ENCODE data around the gene GBX1.

Gene GBX1

DNA sequence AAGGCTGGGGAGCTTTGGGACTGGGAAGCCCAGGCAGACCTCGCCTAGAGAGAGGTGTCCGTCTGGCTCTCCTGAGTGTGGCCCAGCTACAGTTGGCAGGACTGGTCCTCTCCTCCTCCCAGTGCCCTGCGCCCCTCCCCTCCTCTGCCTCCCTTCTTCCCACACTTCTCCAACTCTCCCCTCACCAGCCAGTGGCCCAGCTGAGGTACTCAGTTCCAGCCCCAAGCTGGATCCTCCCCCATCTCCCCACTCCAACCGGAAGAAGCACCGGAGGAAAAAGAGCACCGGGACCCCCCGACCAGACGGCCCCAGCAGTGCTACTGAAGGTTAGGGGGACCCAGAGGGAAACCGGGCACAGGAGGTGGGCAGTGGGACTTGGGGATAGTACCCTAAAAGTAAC, 27.7 kb downstream of the GBX1 start:
- DNase-seq (ENCODE audit: low read depth in 2 of 2): no peak

DNA sequence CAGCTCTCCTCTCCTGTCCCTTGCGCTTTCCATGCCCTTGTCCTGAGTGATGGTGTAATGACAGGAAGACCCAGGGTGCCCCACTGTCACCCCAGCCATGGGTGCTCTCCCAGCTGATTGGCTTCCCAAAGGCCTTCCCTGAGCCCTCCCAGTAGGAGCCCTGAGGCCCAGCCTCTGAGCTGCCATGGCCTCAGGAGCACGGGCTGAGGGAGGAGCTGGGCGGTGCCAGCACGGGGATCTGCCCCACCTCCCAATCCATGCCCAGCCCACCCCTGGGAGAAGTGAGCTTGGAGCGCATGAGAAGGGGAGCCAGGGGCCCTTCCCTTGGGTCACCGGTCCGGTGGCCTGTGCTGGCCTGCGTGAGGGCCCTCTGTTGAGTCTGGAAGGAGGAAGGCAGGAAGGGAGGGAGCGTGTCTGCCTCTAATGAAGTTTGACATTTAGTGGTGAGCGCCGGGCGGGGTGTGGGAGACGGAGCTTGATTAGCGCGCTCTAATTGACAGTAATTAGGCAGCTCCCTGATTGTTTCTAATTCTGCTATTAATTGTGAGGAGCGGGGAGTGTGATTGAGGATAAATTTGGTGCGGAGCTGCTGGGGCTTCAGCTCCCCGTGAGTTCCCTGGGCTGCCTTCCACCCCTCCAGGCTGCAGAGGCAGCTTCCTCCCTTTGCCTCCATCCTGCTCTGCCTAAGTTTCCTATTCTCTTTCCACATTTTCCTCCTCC, 28.3 kb downstream of the GBX1 start:
- no peak for DNase-seq (ENCODE audit: low read depth in 2 of 2)

DNA sequence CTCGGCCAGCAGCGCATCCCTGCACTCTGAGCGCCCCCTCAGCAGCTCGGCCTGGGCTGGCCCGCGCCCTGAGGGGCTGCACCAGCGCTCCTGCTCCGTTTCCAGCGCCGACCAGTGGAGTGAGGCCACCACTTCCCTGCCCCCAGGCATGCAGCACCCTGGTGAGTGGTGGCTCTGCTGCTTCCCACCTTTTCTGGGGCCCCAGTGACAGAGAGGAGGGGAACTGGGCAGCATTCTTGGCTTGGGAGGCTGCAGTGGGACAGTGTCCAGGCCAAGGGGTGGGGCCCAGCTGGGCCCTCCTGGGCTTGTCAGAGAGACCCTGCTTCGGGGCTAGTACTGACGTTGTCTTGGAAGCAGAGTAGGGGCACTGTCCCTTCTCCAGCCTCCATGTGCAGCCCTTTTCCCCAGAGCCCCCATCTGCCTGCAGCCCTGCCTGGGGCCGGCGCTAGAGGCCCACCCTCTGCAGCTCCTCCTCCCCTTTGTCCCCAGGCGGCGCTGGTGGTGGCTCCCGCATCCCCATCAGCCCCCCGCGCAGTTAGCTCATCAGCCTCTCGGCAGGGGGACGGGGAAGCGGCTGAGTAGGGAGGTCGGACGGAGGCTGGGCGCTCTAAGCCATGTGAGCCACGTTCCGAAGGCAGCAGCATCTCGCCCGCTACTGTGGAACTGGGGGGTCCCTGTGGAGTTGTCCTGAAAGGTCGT, 29.2 kb downstream of the GBX1 start:
- DNase-seq (ENCODE audit: low read depth in 2 of 2): no peak

DNA sequence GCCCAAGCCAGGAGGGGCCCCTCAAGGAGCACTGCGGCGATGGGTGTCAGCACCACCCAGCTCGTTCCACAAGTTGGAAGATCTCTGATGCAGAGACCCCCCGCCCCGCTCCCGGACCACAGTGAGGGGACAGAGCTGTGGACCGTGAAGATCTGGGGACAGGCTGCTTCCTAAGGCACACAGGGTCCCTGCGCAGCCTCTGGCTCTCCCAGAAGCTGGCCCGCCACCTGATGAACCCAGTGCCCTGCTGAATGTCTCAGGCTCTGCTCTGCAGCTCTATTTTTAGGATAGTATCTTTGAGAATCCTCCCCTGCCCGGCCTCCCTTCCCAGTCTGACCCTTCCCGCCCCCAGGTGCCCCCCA, 29.7 kb downstream of the GBX1 start:
- no peak for DNase-seq (ENCODE audit: low read depth in 2 of 2)

DNA sequence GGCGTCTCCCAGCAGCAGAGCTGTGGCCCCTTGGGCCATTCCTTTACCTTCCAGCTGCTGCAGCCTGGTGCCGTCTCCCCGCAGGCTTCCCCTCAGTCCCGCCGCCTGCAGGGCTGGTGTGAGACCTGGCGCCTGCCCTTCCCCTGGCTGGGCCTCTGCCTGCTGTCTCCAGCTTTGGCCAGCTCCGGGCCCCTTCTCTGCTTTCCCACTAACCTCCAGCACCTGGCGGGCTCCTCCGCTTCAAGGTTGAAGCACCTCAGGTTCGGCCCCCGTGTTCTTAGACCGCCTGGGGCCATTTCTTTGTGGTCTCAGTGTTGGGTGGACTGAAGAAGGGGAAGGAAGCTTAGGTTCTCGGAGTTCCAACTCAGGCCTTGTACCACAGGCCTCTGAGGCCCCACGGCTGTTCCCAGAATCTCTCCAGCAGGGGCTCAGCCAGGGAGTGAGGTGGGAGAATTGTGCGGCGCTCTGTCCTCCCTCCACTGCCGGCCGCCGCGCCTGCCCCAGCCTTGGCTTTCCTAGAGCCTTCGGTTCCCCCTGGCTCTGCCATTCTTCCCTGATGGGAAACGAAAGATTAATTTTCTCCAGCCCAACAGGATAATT, 30.3 kb downstream of the GBX1 start:
- no peak for DNase-seq (ENCODE audit: low read depth in 2 of 2)

DNA sequence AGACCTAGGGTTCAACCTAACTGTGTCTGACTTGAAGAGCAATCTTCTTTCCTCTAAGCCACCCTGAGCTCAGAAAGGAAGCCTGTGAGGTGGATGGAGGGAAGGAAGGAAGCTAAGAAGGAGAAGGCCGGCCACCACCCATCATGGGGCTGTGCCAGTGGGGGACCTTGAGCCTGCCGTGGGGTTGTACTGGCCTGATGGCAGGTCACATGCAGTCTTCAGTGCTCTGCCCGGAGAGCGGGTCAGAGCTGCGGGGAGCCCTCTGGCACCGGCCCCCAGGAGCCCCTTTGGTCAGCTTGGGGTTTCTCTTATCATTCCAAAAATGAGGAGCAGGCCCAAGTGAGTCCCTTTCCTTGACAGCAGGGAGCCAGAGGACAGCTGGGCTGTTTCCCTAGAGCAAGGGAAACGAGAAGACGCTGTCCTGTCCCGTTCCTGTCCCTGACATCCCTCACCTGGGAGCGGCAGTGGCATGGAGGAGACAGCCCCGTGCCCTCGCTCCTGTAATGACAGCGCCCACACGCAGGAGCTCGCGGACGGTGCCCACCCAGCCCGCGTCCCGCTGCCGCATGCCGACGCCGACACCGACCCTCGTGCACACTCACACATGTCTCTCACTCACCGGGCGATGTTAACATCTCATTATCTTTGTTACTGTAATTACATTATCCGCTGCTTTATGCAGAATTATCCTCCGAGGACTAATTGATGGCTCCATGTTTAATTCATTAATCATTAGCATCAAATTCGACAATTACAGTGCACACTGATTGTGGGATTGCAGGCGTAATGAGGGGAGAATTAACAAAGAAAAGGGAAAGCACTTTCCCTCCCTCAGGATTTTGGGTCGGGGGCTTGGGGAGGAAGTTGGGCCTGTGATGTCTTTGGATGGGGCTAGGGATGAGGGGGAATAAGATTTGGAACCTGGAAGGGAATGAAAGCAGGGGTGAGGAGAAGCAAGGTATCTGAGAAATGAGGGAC, 31.3 kb downstream of the GBX1 start:
- no peak for DNase-seq (ENCODE audit: low read depth in 2 of 2)

DNA sequence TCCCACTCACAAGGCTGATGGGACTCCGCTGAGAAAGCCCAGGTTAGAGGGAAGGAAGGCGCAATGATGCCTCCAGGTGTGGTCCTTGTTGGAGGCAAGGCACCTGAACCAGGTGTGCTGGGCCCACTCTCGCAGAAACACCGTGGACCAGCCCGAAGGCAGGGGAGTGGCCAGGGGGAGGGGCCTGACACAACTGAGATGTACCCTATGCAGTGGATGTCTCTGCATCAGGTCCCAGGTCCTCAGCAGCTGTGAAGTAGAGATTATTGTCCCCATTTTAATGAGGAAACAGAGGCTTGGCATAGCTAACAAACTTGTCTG, 32.0 kb downstream of the GBX1 start:
- DNase-seq (ENCODE audit: low read depth in 2 of 2): no peak

DNA sequence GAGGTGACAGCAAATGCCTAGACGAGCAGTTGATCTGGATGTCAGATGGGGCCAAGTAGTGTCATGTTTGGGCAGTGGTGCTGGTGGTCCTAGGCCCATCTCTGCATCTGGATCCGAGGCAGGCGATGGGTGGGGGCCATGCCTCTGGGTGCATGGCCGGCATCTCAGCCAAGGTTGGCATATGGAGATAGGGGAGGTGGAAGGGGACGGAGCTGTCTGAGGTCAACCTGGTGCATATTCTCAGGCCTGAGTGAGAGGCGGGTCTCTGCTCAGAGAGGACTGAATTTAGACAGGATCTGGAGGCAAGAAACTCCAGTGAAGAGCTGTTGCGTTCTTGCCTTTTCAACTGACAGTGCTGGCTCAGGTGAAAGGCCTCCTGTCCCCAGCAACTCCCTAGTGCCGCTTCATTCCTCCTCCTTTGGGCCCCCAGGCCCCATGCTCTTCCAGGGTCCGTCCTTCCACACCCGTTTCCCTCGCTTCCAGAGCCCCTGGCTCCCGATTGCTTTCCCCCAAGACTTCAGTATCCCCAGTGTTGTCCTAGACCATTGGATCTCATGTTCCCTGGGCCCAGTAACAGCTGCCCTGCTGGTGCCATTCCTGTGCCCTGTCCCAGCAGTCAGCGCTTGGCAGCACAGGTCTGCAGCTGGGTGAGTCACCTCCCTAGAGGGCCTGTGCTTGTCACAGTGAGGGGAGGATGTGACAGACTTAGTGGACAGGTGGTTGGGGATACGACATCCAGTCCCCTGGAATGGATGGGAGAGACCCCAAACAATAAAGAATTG, 32.6 kb downstream of the GBX1 start:
- no peak for DNase-seq (ENCODE audit: low read depth in 2 of 2)

DNA sequence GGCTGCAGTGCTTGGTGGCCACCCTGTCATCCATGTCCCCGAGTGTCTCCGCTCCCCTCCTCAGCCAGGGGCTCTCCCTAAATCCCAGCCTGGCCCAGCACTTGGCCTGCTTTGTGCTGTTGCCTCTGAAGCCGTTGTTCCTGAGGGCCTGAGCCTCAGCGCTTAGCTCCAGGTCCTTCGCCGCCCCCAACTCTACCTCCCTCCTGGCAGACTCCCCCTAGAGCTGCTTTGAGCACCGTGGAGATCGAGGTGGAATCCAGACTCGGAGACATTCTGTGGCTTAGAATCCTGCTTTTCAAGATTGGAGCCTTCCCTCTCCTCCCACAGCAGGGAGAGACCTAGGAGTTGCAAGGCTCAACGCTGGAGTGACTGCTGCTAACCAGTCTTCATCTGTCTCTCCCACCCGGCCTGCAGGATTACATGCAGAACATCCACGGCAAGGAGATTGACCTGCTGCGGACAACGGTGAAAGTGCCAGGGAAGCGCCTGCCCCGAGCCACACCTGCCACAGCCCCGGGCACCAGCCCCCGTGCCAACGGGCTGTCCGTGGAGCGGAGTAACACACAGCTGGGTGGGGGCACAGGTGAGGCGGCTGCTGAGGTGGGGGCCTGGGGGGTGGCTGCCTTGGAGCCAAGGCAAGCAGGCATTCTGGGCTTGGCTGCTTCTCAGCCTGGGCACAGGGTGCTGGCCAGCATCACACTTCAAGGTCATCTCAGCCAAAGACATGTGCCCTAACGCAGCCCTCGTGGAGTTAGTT, 33.3 kb downstream of the GBX1 start:
- no peak for DNase-seq (ENCODE audit: low read depth in 2 of 2)

DNA sequence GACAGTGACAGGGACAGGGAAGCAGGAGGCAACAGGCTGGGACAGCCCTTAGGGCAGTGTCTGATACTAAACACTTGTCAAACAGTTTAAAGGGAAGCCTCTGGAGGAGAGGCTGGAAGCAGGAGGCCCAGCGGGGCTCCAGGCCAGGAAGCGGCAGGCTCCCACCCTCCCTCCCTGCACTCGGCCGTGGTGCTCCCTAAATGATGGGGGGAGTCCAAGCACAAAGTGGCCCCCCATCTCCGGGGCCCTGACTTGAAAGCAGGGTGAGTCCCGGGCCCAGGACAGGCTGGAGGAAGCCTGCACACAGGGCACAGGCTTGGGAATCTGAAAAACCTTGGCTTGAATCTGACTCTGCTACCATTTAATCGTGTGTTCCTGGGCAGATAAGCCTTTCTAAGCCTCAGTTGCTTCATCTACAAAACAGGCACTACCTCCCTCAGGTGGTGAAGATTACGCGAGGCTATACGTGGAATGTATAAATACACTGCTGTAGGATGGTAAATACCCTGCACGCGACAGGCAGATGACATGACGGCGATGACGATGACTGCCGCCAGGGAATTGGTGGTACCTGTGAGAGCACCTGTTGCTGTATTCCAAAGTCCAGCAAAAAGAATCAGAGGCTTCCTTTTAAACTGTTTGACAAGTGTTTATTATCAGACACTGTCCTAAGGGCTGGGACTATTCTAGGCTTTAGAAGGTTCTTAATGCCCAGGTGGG, 34.1 kb downstream of the GBX1 start:
- no peak for DNase-seq (ENCODE audit: low read depth in 2 of 2)

DNA sequence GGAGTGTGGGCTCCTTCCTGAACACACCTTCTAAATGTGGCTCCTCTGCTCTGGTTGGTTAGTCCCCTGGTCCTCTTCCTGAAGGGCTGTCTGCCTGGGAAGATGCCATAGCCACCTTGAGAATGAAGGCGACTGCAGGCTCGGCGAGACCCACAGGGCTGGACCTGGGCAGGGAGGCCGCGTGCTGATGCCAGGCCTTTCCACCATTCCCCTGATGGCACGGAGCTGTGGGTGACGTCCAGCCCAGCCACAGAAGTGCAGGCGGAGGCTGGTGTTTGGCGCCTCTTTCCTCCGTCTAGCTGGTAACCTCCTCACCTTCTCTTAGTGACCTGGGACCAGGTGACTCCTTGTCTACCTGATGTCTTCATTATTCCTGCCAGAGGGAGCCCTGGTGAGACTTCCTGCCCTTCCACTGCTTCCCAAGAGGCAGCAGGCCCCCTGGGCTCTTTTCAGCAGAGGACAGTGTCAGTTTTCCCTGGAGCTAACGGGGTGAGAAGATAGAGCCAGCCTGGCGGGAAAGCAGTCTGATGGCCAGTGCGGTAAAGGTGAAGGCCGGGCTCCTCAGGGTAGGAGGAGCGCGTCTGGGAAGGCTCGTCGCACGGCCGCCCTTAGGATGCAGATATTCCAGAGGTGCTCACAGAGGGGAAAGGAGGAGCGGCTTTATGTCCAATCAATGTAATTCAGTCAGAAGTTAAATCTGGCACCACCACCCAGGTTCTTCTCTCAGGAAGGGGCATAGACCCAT, 34.9 kb downstream of the GBX1 start:
- DNase-seq (ENCODE audit: low read depth in 2 of 2): no peak

DNA sequence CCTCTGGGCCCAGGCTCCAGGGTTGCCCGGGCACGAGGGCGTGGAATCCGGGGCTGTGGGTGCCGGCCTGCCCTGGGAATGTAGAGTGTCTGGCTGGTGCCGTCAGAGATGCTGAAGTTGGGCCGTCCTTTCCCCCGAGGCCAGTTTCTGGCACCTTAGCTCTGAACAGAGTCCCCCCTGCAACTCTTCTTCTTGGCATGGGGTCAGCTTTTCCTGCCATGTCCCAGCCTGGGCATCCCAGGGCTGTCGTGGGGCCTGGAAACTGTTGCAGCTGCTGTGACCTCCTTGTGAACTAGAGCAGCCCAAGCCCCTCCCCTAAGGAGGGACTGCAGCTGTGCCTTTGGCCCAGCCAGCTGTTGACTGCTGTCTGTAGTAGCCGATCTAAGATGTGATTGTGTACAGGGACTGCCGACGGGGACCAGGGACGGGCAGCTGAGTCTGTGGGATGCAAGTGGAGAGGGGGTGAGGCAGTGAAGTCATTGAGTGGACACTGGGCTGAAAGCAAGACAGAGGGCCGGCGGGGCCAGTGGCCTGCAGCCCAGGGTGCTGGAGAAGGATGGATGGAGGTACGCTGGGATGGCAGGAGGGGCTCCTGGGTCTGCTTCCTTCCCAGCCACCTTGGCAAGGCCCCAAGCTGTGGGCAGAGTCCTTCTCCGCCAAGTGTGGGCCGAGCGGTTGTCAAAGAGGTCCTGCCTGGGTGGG, 35.8 kb downstream of the GBX1 start:
- DNase-seq (ENCODE audit: low read depth in 2 of 2): no peak

DNA sequence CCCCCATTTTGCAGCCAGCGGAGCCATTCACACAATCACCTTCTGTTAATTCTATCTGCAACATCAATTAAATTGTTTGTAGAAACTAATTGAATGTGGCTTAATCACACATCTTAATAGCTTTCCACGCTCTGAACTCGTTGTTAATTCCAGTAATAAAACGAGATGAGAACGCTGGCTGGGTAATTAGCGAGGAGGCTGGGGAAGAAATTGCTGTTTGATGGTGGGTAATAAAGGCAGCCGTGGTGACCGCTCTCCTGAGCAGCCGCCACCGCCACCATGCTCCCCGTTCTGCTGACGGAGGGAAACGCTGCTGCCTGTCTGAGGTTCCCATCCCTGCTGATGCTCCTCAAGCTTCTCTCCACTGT, 36.3 kb downstream of the GBX1 start:
- no peak for DNase-seq (ENCODE audit: low read depth in 2 of 2)

DNA sequence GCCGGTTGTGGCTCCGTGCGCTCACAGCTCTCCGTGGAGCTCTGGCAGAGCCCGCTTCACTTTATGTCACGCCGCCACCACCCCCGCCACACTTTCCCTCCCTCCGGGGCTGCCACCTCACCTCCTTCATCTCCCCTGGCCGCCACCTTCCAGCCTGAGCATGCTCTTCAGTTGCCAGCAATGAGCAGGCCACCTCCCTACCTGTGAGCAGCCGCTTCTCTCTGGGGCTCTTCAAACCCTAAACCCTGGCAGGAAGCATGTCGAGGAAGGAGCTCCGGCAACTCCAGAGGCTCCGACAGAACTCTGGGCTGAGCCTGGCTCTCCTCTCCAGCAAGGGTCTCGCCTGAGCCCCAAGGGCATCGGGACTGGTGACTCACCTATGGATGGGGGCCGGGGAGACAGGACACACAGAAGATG, 36.7 kb downstream of the GBX1 start:
- DNase-seq (ENCODE audit: low read depth in 2 of 2): no peak

DNA sequence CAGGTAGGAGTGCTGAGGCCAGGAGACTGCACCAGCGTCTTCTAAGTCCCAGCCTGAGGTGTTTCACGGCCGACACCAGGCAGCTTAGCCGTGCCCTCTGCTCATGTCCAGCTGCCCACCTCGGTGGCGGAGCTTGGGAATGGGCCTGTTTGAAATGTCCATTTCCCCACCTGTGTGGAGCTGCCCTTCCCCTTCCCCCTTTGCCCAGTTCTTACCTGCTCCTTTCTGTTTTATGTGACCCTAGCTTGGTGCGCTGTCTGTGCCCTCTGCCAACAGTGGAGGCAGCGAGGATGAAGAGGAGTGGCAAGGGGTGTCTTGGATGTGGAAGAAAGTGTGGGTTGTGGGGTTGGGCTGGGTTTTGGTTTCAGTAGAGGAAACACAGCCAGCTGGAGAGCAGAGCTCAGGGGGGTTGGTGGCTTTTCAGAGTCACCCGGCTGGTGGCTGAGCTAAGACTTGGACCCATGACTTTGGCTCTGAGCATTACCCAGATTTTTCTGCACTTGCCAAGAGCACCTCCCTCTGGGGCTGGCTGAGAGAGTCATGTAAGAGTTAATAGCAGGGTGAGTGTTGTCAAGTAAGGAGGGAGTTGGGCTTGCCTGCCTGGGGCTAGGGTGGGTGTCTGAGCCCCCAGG, 37.4 kb downstream of the GBX1 start:
- no peak for DNase-seq (ENCODE audit: low read depth in 2 of 2)

DNA sequence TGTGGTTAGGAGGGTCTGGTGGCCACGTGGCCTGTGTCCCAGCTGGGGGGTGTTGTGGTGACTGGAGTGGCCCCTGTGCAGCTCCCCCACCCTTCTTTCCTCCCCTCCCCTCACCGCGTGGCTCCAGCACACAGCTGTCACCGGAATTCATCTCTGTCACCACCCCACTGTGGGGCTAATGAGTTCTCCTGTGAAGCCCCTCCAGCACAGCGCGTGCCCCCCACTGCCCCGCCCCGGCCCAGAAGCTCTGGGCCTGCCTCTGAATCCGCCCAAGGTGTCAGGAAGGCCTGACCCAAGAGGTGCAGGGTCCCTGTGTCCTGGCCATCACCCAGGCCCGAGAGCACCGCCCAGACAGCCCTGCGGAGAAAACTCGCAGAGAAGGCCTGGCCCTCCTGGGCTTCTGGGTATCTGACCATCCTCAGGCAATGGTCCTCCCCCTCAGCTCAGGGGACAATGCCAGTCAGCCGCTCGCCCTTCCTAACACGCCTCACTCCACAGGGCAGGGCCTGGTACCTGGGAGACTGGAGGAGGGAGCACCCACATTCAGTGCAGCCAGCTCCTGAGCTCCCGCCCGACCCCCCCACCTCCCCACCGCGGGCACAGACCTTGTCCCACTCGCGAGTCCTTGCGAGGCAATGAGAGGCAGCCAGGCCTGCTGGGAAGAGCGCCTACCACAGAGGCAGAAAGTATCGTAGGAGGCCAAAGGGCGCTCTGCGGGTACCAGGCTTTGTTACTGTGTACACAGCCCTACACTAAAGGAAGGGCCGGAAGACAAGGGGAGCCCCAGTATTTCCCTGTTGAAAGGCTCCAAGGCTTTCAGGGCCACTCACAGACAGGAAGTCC, 38.2 kb downstream of the GBX1 start:
- DNase-seq (ENCODE audit: low read depth in 2 of 2): no peak

DNA sequence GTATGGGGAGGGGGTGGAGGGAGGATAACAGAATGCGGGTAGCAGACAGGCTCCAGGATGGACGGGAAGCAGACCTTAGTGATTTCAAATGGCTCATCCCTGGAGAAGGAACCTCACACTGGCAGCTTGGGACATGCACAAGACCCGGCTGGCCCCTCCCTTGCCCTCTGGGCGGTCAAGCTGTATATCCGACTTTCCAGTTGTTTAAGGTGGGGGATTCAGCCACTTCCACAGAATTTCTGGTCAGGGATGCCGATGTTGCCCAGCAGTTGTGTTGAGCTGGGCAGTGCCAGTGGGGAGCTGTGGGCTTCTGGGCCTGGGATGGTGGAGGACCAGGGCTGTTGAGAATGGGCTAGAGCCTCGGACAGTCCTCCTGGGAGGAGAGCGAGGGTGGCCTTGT, 38.8 kb downstream of the GBX1 start:
- DNase-seq (ENCODE audit: low read depth in 2 of 2): no peak
